ENCODE data around the gene STRAP.

STRAP gene

DNA sequence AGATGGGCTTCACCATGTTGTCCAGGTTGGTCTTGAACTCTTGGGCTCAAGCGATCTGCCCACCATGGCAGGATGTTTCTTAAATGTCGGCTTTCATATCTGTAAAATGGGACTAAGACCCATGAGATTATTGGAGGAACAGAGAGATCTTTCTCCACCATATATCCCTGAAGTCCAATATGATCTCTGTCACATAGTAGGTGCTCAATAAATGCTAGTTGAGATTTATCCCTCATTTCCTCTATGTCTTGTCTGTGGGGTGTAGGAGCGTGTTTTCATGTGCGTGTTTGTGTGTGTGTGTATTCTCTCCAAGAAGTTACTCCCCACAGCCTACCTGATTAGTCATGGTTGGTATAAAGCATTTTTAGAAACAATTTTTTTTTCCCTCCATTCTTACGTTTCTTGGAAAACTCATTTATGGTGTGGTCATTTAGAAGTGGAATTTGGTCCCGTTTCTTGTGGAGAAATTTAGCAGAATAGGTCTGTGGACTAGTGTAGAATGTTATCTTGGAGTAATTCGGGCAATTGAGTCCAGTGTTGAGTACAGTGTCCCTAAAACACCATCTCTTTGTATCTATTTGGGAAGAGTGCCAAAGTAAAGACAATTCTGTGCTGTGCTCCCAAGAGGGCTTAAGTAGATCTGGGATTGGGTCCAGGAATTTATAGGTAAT, 4.3 kb downstream of the STRAP start:
- FAIRE-seq: peak; percentile 16

DNA sequence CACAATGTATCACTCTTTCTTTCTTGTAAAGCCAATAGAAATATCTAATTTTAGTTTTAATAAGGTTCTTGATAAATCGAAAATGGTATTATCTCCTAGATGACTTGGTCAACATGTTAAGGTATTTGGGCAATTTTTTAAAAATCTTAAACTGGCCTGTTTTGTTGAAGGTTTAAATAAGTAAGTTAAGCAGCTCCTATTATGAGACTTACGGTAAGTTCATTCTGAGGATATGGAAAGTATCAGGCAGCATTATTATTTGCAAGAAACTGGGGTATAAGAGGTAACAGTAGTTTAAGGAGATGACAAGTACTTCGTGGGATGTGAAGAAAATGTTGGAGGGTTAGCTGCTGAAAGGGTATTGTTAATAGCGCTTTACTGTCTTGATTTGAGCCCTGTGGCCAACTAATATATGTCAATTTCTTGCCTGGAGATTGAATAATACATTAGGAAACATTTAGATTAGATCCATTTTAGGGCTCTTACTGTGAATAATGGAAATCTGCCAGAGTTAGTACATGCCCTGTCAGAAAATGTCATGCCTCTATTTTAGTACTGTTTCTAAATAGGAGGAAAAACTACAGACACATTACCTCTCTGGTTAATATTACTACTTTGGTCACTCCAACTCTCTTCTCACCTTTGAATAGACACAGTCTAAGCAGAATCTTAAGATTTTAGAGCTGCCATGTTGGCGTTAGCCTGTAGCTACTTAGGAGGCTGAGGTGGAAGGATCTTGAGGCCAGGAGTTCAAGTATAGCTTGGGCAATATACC, 5.0 kb downstream of the STRAP start:
- TF ChIP-seq, protein P1, sequence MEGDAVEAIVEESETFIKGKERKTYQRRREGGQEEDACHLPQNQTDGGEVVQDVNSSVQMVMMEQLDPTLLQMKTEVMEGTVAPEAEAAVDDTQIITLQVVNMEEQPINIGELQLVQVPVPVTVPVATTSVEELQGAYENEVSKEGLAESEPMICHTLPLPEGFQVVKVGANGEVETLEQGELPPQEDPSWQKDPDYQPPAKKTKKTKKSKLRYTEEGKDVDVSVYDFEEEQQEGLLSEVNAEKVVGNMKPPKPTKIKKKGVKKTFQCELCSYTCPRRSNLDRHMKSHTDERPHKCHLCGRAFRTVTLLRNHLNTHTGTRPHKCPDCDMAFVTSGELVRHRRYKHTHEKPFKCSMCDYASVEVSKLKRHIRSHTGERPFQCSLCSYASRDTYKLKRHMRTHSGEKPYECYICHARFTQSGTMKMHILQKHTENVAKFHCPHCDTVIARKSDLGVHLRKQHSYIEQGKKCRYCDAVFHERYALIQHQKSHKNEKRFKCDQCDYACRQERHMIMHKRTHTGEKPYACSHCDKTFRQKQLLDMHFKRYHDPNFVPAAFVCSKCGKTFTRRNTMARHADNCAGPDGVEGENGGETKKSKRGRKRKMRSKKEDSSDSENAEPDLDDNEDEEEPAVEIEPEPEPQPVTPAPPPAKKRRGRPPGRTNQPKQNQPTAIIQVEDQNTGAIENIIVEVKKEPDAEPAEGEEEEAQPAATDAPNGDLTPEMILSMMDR (IDR thresholded peaks at IDR 0.05; ENCODE audit: insufficient read depth, missing control alignments): no peak
- DNase-seq (ENCODE audit: insufficient read length, low spot score) (no peak), FAIRE-seq (peak; percentile 76)

More for the DNA sequence above, 4.3 kb downstream of the STRAP start:
- no peak for DNase-seq (ENCODE audit: insufficient read length, low spot score)
- TF ChIP-seq, protein P1 (IDR thresholded peaks at IDR 0.05; ENCODE audit: insufficient read depth, missing control alignments): no peak

DNA sequence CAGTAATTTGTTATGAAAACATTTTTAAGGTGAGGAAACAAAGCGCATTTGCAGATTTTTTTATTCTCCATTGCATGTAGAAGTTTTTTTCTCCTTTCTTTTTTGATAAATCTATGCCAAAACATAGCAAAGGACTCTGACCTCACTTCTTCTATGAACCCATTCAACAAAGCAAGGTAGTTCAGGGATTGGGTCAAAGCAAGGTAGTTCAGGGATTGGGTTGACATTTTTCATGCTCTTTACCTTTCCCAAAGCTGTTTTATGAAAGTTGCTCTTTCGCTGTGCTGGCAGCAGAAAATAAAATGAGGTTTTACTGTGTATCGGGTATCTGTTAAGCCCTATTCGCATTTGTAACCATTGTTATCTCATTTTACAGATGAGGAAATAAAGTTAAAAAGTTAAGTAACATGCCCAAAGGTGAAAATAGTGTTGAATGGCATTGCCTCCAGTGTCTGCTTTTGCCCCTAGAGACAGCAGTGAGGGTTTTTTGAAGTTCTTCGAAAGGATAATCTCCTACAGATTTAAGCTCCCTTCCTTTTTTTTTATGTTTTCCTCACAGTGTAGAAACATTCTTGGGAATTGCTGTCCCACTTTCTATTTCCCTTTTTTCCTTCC, 10.6 kb downstream of the STRAP start:
- FAIRE-seq (peak; percentile 80), DNase-seq (ENCODE audit: insufficient read length, low spot score) (no peak)
- TF ChIP-seq, protein P1 (IDR thresholded peaks at IDR 0.05; ENCODE audit: insufficient read depth, missing control alignments): no peak

DNA sequence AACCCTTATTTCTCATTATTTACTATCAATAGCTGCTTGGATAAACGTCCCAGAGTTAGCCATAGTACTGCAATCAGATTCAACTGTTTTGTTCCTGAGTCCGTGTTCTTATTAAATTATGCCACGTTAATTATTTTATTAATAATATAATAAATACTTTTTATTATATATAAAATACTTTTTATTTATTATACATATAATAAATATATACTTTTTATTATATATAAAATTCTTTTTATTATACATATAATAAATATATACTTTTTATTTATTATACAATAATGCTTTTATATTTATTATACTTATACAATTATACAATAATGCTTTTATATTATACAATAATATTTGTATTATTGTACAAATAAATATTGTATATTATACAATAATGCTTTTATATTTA, 11.1 kb downstream of the STRAP start:
- no peak for DNase-seq (ENCODE audit: insufficient read length, low spot score)
- no peak for FAIRE-seq
- TF ChIP-seq, protein P1 (IDR thresholded peaks at IDR 0.05; ENCODE audit: insufficient read depth, missing control alignments): no peak

DNA sequence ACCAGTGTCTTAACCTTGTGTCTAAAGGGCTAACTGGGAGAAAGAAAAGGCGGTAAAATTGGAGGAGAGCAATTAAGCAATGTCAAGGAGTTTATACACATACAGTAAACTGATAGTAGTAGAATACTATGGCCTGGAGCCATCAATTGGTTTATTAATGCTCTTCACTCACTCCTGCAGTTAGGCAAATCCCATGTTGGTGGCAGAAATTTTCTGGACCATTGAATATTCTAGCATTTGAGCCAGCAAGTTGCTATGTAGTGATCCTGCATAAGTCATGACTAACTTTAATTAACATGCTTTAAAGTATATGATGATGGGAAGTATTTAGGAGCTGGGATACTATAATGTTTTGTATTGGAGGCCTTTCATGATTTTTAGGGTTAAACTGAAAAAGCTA, 14.7 kb downstream of the STRAP start:
- no peak for DNase-seq (ENCODE audit: insufficient read length, low spot score)
- TF ChIP-seq, protein P1 (IDR thresholded peaks at IDR 0.05; ENCODE audit: insufficient read depth, missing control alignments): no peak
- FAIRE-seq: no peak

DNA sequence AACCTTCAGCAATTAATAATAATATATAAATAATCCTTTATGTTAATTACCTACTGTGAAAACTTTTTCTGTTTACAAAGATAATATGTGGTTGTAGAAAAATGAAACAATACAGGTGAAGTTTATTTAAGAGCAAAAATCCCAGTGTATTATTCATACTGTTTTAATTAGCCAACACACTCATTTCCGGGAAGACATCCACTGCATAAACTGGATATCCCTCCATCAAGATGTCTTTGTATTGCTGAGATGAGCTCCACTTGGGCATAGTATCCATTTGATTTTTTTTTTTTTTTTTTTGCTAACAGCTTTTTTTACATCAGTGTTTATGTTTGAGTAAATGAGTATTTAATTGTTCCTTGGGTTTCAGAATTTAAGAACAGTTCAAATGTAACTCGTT, 15.2 kb downstream of the STRAP start:
- FAIRE-seq: no peak

More for the DNA sequence above, 15.2 kb downstream of the STRAP start:
- no peak for DNase-seq (ENCODE audit: insufficient read length, low spot score)
- TF ChIP-seq, protein P1 (IDR thresholded peaks at IDR 0.05; ENCODE audit: insufficient read depth, missing control alignments): no peak
